ENCODE results near the gene TUBB3.
A peak's percentile ranks its signal among the peaks of the same experiment; 100 is the strongest.
"Not testable (repeated sequence)": the region's sequence is repeated elsewhere in the genome, so short reads cannot be mapped to it uniquely, and the experiment has no call there.

TUBB3 gene

GRCh38 chr16:89918453-89919347 lies 4.4 kb upstream of the TUBB3 start, which contains the start of gene MC1R:
MC1R (plus strand) TSS chr16:89918862; CDS start chr16:89919259, 397 bp downstream.
- DNase-seq, result peak in 2 of 4 experiments; percentile 22 to 53

- DNase-seq, result no peak
These were observed 3.4 kb upstream of the TUBB3 start for GRCh38 chr16:89919535-89920406.

- peak in 1 of 4 experiments; percentile 20 for DNase-seq
These were observed 2.4 kb upstream of the TUBB3 start for GRCh38 chr16:89920723-89921122.

GRCh38 chr16:89921131-89921701 lies 1.9 kb upstream of the TUBB3 start:
- peak in 3 of 4 experiments; percentile 30 to 42 (median 40) for DNase-seq

- peak; percentile 69 to 84 (median 77) for DNase-seq
These were observed 1.3 kb upstream of the TUBB3 start for GRCh38 chr16:89921702-89922476.

GRCh38 chr16:89922477-89922883 lies 662 bp upstream of the TUBB3 start:
- peak; percentile 53 to 73 (median 64) for DNase-seq

GRCh38 chr16:89923640-89924296 lies 626 bp downstream of the TUBB3 start:
- no peak for DNase-seq

- peak in 3 of 4 experiments; percentile 34 to 59 (median 45) for DNase-seq
These were observed 1.3 kb downstream of the TUBB3 start for GRCh38 chr16:89924297-89924924.

- DNase-seq, result no peak
These were observed 1.8 kb downstream of the TUBB3 start for GRCh38 chr16:89924925-89925307.

- peak; percentile 23 to 78 (median 48) for DNase-seq
These were observed 2.5 kb downstream of the TUBB3 start for GRCh38 chr16:89925596-89926079.

- DNase-seq, result no peak
These were observed 8.3 kb downstream of the TUBB3 start for GRCh38 chr16:89931305-89931896.

- no peak for DNase-seq
These were observed 8.8 kb downstream of the TUBB3 start for GRCh38 chr16:89931964-89932363.

GRCh38 chr16:89934019-89934418 lies 10.9 kb downstream of the TUBB3 start:
- DNase-seq, result not testable (repeated sequence)

GRCh38 chr16:89934611-89935553 lies 11.7 kb downstream of the TUBB3 start:
- DNase-seq, result no peak

- DNase-seq, result not testable (repeated sequence)
These were observed 12.5 kb downstream of the TUBB3 start for GRCh38 chr16:89935620-89936019.

- no peak for DNase-seq
These were observed 12.9 kb downstream of the TUBB3 start for GRCh38 chr16:89936034-89936433.

- no peak for DNase-seq
These were observed 13.4 kb downstream of the TUBB3 start for GRCh38 chr16:89936508-89936907.

- DNase-seq, result no peak
These were observed 13.8 kb downstream of the TUBB3 start for GRCh38 chr16:89936981-89937380.
